Ascending aorta (tissue), 2 donors: ENCODE results near the gene RUNX3. TPM values are rescaled to one million over a fixed set of nuclear protein-coding genes. Genes with fewer than 3 reads are reported as not detected.

Source experiments
- DNase-seq, 2 donors: peaks; one replicate each; pipeline ENCODE4 v3.0.0-alpha.2; 2019; ENCODE audit warnings: low spot score in 2 of 2
- H3K27ac ChIP-seq, 2 donors: fragments of 200-600 bp; sonication (generic); one replicate each; pipeline ENCODE4 v1.5.1; 2016 to 2017; ENCODE audit warnings: mild to moderate bottlenecking in 1 of 2
- H3K27me3 ChIP-seq: fragments of 200-600 bp; sonication (generic); one replicate; pipeline ENCODE4 v1.5.1; 2017
- H3K36me3 ChIP-seq, 2 donors: fragments of 200-600 bp; sonication (generic); one replicate each; pipeline ENCODE4 v1.5.1; 2016
- H3K4me1 ChIP-seq, 2 donors: fragments of 200-600 bp; sonication (generic); one replicate each; pipeline ENCODE4 v1.5.1; 2016 to 2017; ENCODE audit warnings: mild to moderate bottlenecking in 1 of 2
- H3K4me3 ChIP-seq, 2 donors: fragments of 200-600 bp; sonication (generic); one replicate each; pipeline ENCODE4 v1.5.1; 2016 to 2017; ENCODE audit warnings: mild to moderate bottlenecking in 1 of 2
- H3K9me3 ChIP-seq, 2 donors: fragments of 200-600 bp; sonication (generic); one replicate each; pipeline ENCODE4 v1.5.1; 2016
- CTCF ChIP-seq, 3 experiments: fragments of 200-600 bp in 2 of 3; fragments of 450-650 bp in 1 of 3; sonication (generic) in 2 of 3; IDR thresholded peaks; one replicate each; pipeline ENCODE4 v1.5.1; 2016 to 2019; ENCODE audit warnings: antibody characterized with exemption in 3 of 3, mild to moderate bottlenecking in 1 of 3, moderate library complexity in 1 of 3
- intact Hi-C: fragments of 100-400 bp; cut with DNase I; formaldehyde crosslinking; loops from one replicate; pipeline ENCODE4 v1.15.1; 2023
- total RNA-seq: library from RNA; depleted of rRNA; stranded (reverse); fragments of >200 nt; gene quantifications from one replicate; pipeline ENCODE4 v1.1.0, GENCODE V29; 2016

Gene RUNX3
- total RNA-seq, 1 donor from 2014 or later: 0.21 TPM

DNA sequence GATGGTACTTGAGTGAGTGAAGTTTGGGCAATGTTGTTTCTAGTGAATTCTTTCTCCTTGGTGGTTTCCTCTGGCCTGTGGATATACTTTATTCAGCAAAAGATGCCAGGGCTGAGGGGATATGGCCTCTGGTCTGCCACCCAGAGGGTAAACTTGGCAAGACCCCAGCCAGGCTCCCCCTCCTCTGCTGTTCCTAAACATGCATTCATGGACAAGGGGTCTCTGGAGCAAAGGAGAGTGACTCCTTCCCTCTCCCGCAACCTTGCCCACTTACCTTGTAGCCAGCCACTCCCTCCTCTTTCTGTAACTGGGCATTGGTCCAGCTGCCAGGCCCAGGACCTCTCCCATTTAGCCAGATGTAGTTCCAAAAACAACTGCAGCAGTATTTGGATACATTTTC lies 43.8 kb downstream of the RUNX3 start:
- no peaks in the 10 kb centered on the region for H3K4me1 ChIP-seq
- no peaks in the 10 kb centered on the region for H3K36me3 ChIP-seq
- TF ChIP-seq CTCF (IDR thresholded peaks at IDR 0.05): no peak
- intact Hi-C loops: no loop called here
- peak in 1 of 2 donors; percentile 52 for DNase-seq
- no peak overlapping the region for H3K4me3 ChIP-seq
- H3K9me3 ChIP-seq: peaks cover 0 to 7% of the 10 kb centered on the region in 2 donors
- H3K27me3 ChIP-seq: no peaks in the 10 kb centered on the region
- H3K27ac ChIP-seq: no peak overlapping the region

DNA sequence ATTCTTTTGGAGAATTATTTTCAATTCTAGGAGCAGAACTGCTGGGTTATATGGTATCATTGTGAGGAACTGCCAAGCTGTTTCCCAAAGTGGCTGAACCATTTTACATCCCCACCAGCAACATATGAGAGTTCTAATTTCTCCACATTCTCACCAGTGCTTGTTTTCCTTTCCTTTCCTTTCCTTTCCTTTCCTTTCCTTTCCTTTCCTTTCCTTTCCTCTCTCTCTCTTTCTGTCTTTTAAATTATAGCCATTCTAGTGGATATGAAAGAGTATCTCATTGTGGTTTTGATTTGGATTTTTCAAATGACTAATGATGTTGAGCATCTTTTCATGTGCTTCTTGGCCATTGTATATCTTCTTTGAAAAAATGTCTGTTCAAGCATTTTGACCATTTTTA lies 45.3 kb downstream of the RUNX3 start:
- TF ChIP-seq CTCF (IDR thresholded peaks at IDR 0.05): no peak
- DNase-seq: no peak
- Histone ChIP-seq H3K4me1 (no peaks in the 10 kb centered on the region), H3K4me3 (no peak overlapping the region), H3K9me3 (peaks cover 0 to 7% of the 10 kb centered on the region in 2 donors), H3K27me3 (no peaks in the 10 kb centered on the region), H3K27ac (no peak overlapping the region), H3K36me3 (no peaks in the 10 kb centered on the region)
- intact Hi-C loops: no loop called here

DNA sequence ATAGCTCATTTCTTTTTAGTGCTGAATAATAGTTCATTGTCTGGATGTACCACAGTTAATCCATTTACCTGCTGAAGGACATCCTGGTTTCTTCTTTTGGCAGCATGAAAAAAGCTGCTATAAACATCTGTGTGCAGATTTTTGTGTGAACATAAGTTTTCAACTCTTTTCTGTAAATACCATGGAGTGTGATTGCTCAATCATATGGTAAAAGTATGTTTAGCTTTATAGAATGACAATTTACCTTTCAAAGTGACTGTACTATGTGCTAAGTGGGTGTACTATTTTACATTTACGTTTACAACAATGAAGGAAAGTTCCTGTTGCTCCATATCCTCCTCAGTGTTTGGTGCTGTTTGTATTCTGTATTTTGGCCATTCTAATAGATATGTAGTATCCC lies 49.0 kb downstream of the RUNX3 start:
- intact Hi-C loops: no loop called here
- H3K4me1 ChIP-seq: no peaks in the 10 kb centered on the region
- no peak overlapping the region for H3K27ac ChIP-seq
- no peak for DNase-seq
- peaks cover 0 to 7% of the 10 kb centered on the region in 2 donors for H3K9me3 ChIP-seq
- H3K4me3 ChIP-seq: no peak overlapping the region
- no peaks in the 10 kb centered on the region for H3K27me3 ChIP-seq
- no peaks in the 10 kb centered on the region for H3K36me3 ChIP-seq
- TF ChIP-seq CTCF (IDR thresholded peaks at IDR 0.05): no peak

DNA sequence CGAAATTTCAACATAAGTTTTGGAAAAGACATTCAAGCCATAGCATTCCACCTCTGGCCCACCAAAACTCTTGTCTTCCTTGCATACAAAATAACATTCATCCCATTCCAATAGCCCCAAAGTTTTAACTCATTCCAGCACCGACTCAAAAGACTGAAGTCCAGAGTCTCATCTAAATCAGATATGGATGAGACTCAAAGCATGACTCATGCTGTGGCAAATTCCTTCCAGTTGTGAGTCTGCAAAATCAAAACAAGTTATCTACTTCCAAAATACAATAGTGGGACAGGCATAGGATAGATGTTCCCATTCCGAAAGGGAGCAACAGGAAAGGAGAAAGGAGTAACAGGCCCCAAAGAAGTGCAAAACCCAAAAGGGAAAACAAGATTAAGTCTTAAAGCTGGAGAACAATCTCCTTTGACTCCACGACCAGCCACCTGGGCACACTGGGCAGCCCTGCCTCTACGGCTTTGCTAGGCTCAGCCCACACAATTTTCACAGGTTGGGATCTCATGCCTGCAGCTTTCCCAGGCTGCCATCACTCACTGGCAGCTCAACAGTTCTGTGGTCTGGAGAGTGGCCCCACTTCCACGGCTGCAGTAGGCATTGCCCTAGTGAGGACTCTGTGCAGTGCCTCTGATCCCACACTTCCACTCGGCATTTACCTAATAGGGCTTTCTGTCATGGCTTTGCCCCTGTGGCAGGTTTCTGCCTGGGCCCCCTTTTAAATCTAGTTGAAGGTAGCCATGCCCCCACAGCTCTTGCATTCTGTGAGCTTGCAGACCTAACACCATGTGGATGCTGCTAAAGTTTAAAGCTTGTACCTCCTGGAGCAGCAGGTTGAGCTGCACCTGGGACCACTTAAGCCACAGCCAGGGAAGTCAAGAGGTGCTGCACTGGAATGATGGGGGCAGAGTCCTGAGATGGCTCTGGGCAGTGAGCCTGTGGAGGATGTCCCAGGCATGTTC lies 51.0 kb downstream of the RUNX3 start:
- Histone ChIP-seq H3K9me3 (peaks cover 0 to 7% of the 10 kb centered on the region in 2 donors), H3K4me3 (no peak overlapping the region), H3K27me3 (no peaks in the 10 kb centered on the region), H3K36me3 (no peaks in the 10 kb centered on the region), H3K27ac (no peak overlapping the region), H3K4me1 (no peaks in the 10 kb centered on the region)
- DNase-seq: peak in 1 of 2 donors; percentile 25
- no peak for TF ChIP-seq CTCF (IDR thresholded peaks at IDR 0.05)
- intact Hi-C loops: no loop called here

DNA sequence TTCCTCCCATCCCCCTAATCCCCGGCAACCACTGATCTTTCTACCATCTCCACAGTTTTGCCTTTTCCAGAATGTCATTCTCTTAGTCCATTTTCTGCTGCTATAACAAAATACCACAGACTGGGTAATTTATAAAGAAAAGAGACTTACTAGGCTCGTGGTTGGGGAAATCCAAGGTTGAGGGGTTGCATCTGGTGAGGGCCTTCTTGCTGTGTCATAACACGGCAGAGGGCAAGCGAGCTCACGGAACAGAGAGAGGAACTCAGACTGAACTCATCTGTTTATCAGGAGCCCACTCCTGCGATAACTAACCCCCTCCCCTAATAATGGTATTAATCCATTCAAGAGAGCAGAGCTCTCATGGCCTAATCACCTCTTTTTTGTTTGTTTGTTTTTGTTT lies 52.0 kb downstream of the RUNX3 start:
- H3K4me3 ChIP-seq: no peak overlapping the region
- TF ChIP-seq CTCF (IDR thresholded peaks at IDR 0.05): no peak
- no peaks in the 10 kb centered on the region for H3K9me3 ChIP-seq
- intact Hi-C loops: no loop called here
- H3K27ac ChIP-seq: no peak overlapping the region
- no peak for DNase-seq
- H3K4me1 ChIP-seq: no peaks in the 10 kb centered on the region
- no peaks in the 10 kb centered on the region for H3K27me3 ChIP-seq
- no peaks in the 10 kb centered on the region for H3K36me3 ChIP-seq
